Ascending aorta (tissue), 2 donors: ENCODE measurements around the gene DNAI1. TPM values are rescaled to one million over a fixed set of nuclear protein-coding genes. Genes with fewer than 3 reads are reported as not detected.

Experiments
- DNase-seq, 2 donors: peaks; one replicate each; pipeline ENCODE4 v3.0.0-alpha.2; 2019; ENCODE audit warnings: low spot score in 2 of 2
- H3K27ac ChIP-seq, 2 donors: fragments of 200-600 bp; sonication (generic); one replicate each; pipeline ENCODE4 v1.5.1; 2016 to 2017; ENCODE audit warnings: mild to moderate bottlenecking in 1 of 2
- H3K27me3 ChIP-seq: fragments of 200-600 bp; sonication (generic); one replicate; pipeline ENCODE4 v1.5.1; 2017
- H3K36me3 ChIP-seq, 2 donors: fragments of 200-600 bp; sonication (generic); one replicate each; pipeline ENCODE4 v1.5.1; 2016
- H3K4me1 ChIP-seq, 2 donors: fragments of 200-600 bp; sonication (generic); one replicate each; pipeline ENCODE4 v1.5.1; 2016 to 2017; ENCODE audit warnings: mild to moderate bottlenecking in 1 of 2
- H3K4me3 ChIP-seq, 2 donors: fragments of 200-600 bp; sonication (generic); one replicate each; pipeline ENCODE4 v1.5.1; 2016 to 2017; ENCODE audit warnings: mild to moderate bottlenecking in 1 of 2
- H3K9me3 ChIP-seq, 2 donors: fragments of 200-600 bp; sonication (generic); one replicate each; pipeline ENCODE4 v1.5.1; 2016
- CTCF ChIP-seq, 3 experiments: fragments of 200-600 bp in 2 of 3; fragments of 450-650 bp in 1 of 3; sonication (generic) in 2 of 3; IDR thresholded peaks; one replicate each; pipeline ENCODE4 v1.5.1; 2016 to 2019; ENCODE audit warnings: antibody characterized with exemption in 3 of 3, mild to moderate bottlenecking in 1 of 3, moderate library complexity in 1 of 3
- intact Hi-C: fragments of 100-400 bp; cut with DNase I; formaldehyde crosslinking; loops from one replicate; pipeline ENCODE4 v1.15.1; 2023
- total RNA-seq: library from RNA; depleted of rRNA; stranded (reverse); fragments of >200 nt; gene quantifications from one replicate; pipeline ENCODE4 v1.1.0, GENCODE V29; 2016

DNAI1 gene
- total RNA-seq, 1 donor from 2014 or later: not detected

GRCh38 chr9:34519321-34520020 lies 60.9 kb downstream of the DNAI1 start:
- no peak overlapping the region for H3K4me3 ChIP-seq
- H3K27me3 ChIP-seq: no peaks in the 10 kb centered on the region
- H3K27ac ChIP-seq: no peak overlapping the region
- H3K4me1 ChIP-seq: peaks cover 3 to 5% of the 10 kb centered on the region in 2 donors
- intact Hi-C loops: loop anchor here (5.0 kb wide), 2 partner anchors 93 to 392 kb away; partner anchors contain the start of genes DCAF12 and RPP25L
- TF ChIP-seq CTCF (IDR thresholded peaks at IDR 0.05): no peak
- H3K9me3 ChIP-seq: no peaks in the 10 kb centered on the region
- peak in 1 of 2 donors; percentile 40 for DNase-seq
- H3K36me3 ChIP-seq: no peaks in the 10 kb centered on the region

- Histone ChIP-seq H3K36me3 (no peaks in the 10 kb centered on the region), H3K4me3 (no peak overlapping the region), H3K9me3 (no peaks in the 10 kb centered on the region), H3K27me3 (no peaks in the 10 kb centered on the region), H3K27ac (no peak overlapping the region), H3K4me1 (peaks cover 3 to 5% of the 10 kb centered on the region in 2 donors)
- TF ChIP-seq CTCF (IDR thresholded peaks at IDR 0.05): no peak
- intact Hi-C loops: loop anchor here (5.0 kb wide), 2 partner anchors 92 to 393 kb away; partner anchors contain the start of genes DCAF12 and RPP25L
- DNase-seq: peak in 1 of 2 donors; percentile 45
Measured at GRCh38 chr9:34520096-34520495, 61.5 kb downstream of the DNAI1 start.

GRCh38 chr9:34520505-34521385 lies 62.1 kb downstream of the DNAI1 start:
- Histone ChIP-seq H3K27ac (no peak overlapping the region), H3K4me1 (peaks cover 3 to 5% of the 10 kb centered on the region in 2 donors), H3K9me3 (no peaks in the 10 kb centered on the region), H3K36me3 (no peaks in the 10 kb centered on the region), H3K4me3 (no peak overlapping the region), H3K27me3 (no peaks in the 10 kb centered on the region)
- DNase-seq: peak in 1 of 2 donors; percentile 48
- intact Hi-C loops: loop anchor here (5.0 kb wide), 2 partner anchors 92 to 393 kb away; partner anchors contain the start of genes DCAF12 and RPP25L
- no peak for TF ChIP-seq CTCF (IDR thresholded peaks at IDR 0.05)

GRCh38 chr9:34521406-34522045 lies 62.9 kb downstream of the DNAI1 start:
- no peaks in the 10 kb centered on the region for H3K27me3 ChIP-seq
- intact Hi-C loops: loop anchor here (2.0 to 5.0 kb wide), 3 partner anchors 63 to 394 kb away; partner anchors contain the start of genes DCAF12, DNAI1, FAM219A and RPP25L
- no peaks in the 10 kb centered on the region for H3K36me3 ChIP-seq
- no peak overlapping the region for H3K4me3 ChIP-seq
- TF ChIP-seq CTCF (IDR thresholded peaks at IDR 0.05): no peak
- peak in 1 of 2 donors; percentile 61 for DNase-seq
- no peak overlapping the region for H3K27ac ChIP-seq
- H3K9me3 ChIP-seq: no peaks in the 10 kb centered on the region
- H3K4me1 ChIP-seq: peaks cover 3 to 5% of the 10 kb centered on the region in 2 donors
